H9 (cell line): ENCODE results near the gene EGFR. TPM values are rescaled to one million over a fixed set of nuclear protein-coding genes. Genes with fewer than 3 reads are reported as not detected.

Source experiments
- DNase-seq: peaks from one replicate; pipeline ENCODE4 v3.0.0-alpha.2; 2017
- H2AFZ ChIP-seq: one replicate; pipeline ENCODE4 v1.6.1; 2013; ENCODE audit warnings: mild to moderate bottlenecking, low read length, control low read depth, moderate library complexity
- H2AK5ac ChIP-seq: 2 replicates; pipeline ENCODE4 v1.6.1; 2013; ENCODE audit warnings: low read length, control low read depth, mixed read lengths; ENCODE audit not compliant: insufficient read length
- H2BK120ac ChIP-seq: one replicate; pipeline ENCODE4 v1.6.1; 2013; ENCODE audit warnings: low read depth, mild to moderate bottlenecking, low read length, control low read depth, inconsistent platforms; ENCODE audit not compliant: poor library complexity, severe bottlenecking
- H2BK12ac ChIP-seq: 2 replicates; pipeline ENCODE4 v1.6.1; 2013; ENCODE audit warnings: low read length, control low read depth, mixed read lengths, low read depth; ENCODE audit not compliant: insufficient read length
- H2BK15ac ChIP-seq: 2 replicates; pipeline ENCODE4 v1.6.1; 2013; ENCODE audit warnings: low read depth, low read length, control low read depth
- H2BK20ac ChIP-seq: one replicate; pipeline ENCODE4 v1.6.1; 2013; ENCODE audit warnings: low read depth, mild to moderate bottlenecking, low read length, control low read depth, inconsistent platforms; ENCODE audit not compliant: poor library complexity, severe bottlenecking
- H2BK5ac ChIP-seq: 2 replicates; pipeline ENCODE4 v1.6.1; 2013; ENCODE audit warnings: low read length, control low read depth, mixed read lengths; ENCODE audit not compliant: insufficient read length
- H3K14ac ChIP-seq: 2 replicates; pipeline ENCODE4 v1.6.1; 2013; ENCODE audit warnings: low read length, control low read depth; ENCODE audit not compliant: insufficient read depth
- H3K18ac ChIP-seq: 2 replicates; pipeline ENCODE4 v1.6.1; 2013; ENCODE audit warnings: low read depth, mild to moderate bottlenecking, mixed read lengths, low read length, control low read depth; ENCODE audit not compliant: insufficient read length
- H3K23ac ChIP-seq: 2 replicates; pipeline ENCODE4 v1.6.1; 2013; ENCODE audit warnings: low read length, control low read depth, mixed read lengths, low read depth; ENCODE audit not compliant: insufficient read length
- H3K23me2 ChIP-seq: 2 replicates; pipeline ENCODE4 v1.6.1; 2013; ENCODE audit warnings: low read depth, mild to moderate bottlenecking, mixed read lengths, low read length, control low read depth; ENCODE audit not compliant: insufficient read length, poor library complexity, severe bottlenecking
- H3K27ac ChIP-seq: 2 replicates; pipeline ENCODE4 v1.5.1; 2013; ENCODE audit warnings: low read length, control low read depth, mixed read lengths, low read depth; ENCODE audit not compliant: insufficient read length
- H3K27me3 ChIP-seq: 2 replicates; pipeline ENCODE4 v1.6.1; 2013; ENCODE audit warnings: low read length, control low read depth, inconsistent platforms; ENCODE audit not compliant: insufficient read depth
- H3K4ac ChIP-seq: 2 replicates; pipeline ENCODE4 v1.6.1; 2013; ENCODE audit warnings: low read depth, mild to moderate bottlenecking, control low read depth, inconsistent platforms, low read length, moderate library complexity
- H3K4me1 ChIP-seq: 2 replicates; pipeline ENCODE4 v1.6.1; 2013; ENCODE audit warnings: low read length, control low read depth, inconsistent platforms; ENCODE audit not compliant: insufficient read depth
- H3K4me2 ChIP-seq: 2 replicates; pipeline ENCODE4 v1.6.1; 2013; ENCODE audit warnings: low read length, control low read depth, mixed read lengths; ENCODE audit not compliant: insufficient read length, insufficient read depth
- H3K56ac ChIP-seq: 2 replicates; pipeline ENCODE4 v1.6.1; 2013; ENCODE audit warnings: low read depth, mild to moderate bottlenecking, mixed read lengths, low read length, control low read depth; ENCODE audit not compliant: insufficient read length
- H3K79me1 ChIP-seq: 2 replicates; pipeline ENCODE4 v1.6.1; 2013; ENCODE audit warnings: low read depth, mild to moderate bottlenecking, moderate library complexity, low read length, control low read depth, inconsistent platforms; ENCODE audit not compliant: insufficient read depth, poor library complexity, severe bottlenecking
- H3K79me2 ChIP-seq: 2 replicates; pipeline ENCODE4 v1.6.1; 2013; ENCODE audit warnings: low read length, control low read depth, inconsistent platforms; ENCODE audit not compliant: insufficient read depth
- H3K9ac ChIP-seq: 2 replicates; pipeline ENCODE4 v1.6.1; 2013; ENCODE audit warnings: low read length, control low read depth, mixed read lengths; ENCODE audit not compliant: insufficient read length; ENCODE audit errors: extremely low read depth
- H3K9me3 ChIP-seq: one replicate; pipeline ENCODE4 v1.6.1; 2013; ENCODE audit warnings: low read depth, low read length, inconsistent platforms; ENCODE audit not compliant: control insufficient read depth
- H3T11ph ChIP-seq: one replicate; pipeline ENCODE4 v1.6.1; 2013; ENCODE audit warnings: mild to moderate bottlenecking, low read length, control low read depth, inconsistent platforms
- H4K20me1 ChIP-seq: one replicate; pipeline ENCODE4 v1.6.1; 2013; ENCODE audit not compliant: control insufficient read depth, insufficient read length, insufficient read depth
- H4K5ac ChIP-seq: 2 replicates; pipeline ENCODE4 v1.6.1; 2013; ENCODE audit warnings: low read depth, mild to moderate bottlenecking, mixed read lengths, low read length, control low read depth; ENCODE audit not compliant: insufficient read length
- H4K8ac ChIP-seq: replicated peaks from 2 replicates; pipeline ENCODE4 v1.6.1; 2013; ENCODE audit warnings: low read length, control low read depth, mixed read lengths, low read depth; ENCODE audit not compliant: insufficient read length
- H4K91ac ChIP-seq: 2 replicates; pipeline ENCODE4 v1.6.1; 2013; ENCODE audit warnings: low read depth, mild to moderate bottlenecking, moderate library complexity, mixed read lengths, low read length, control low read depth; ENCODE audit not compliant: insufficient read length
- H3K27ac Mint-ChIP-seq, 3 experiments: 2 replicates in 2 of 3; 3 replicates in 1 of 3; pipeline ENCODE4 v1.8.0; 2020 to 2021; ENCODE audit warnings: mixed read lengths in 3 of 3, mild to moderate bottlenecking in 1 of 3, moderate library complexity in 1 of 3
- H3K27me3 Mint-ChIP-seq: 2 replicates; pipeline ENCODE4 v1.8.0; 2021; ENCODE audit warnings: low read depth, mild to moderate bottlenecking, moderate library complexity, mixed read lengths
- H3K36me3 Mint-ChIP-seq, 3 experiments: 2 replicates in 2 of 3; 3 replicates in 1 of 3; pipeline ENCODE4 v1.8.0; 2020 to 2021; ENCODE audit warnings: low read depth in 3 of 3, mixed read lengths in 3 of 3; ENCODE audit not compliant: insufficient read depth in 1 of 3
- H3K4me1 Mint-ChIP-seq, 2 experiments: 2 replicates each; pipeline ENCODE4 v1.8.0; 2020; ENCODE audit warnings: mixed read lengths in 2 of 2
- H3K4me3 Mint-ChIP-seq, 2 experiments: 2 replicates in 1 of 2; 3 replicates in 1 of 2; pipeline ENCODE4 v1.8.0; 2020 to 2021; ENCODE audit warnings: mild to moderate bottlenecking in 2 of 2, mixed read lengths in 2 of 2, moderate library complexity in 1 of 2
- H3K9me3 Mint-ChIP-seq, 2 experiments: 2 replicates in 1 of 2; 3 replicates in 1 of 2; pipeline ENCODE4 v1.8.0; 2020; ENCODE audit warnings: mild to moderate bottlenecking in 2 of 2, mixed read lengths in 2 of 2, moderate library complexity in 1 of 2
- CTCF ChIP-seq: fragments of 200-600 bp; sonication (generic); conservative IDR thresholded peaks from 3 replicates; pipeline ENCODE4 v1.8.0; 2021; ENCODE audit warnings: antibody characterized with exemption, mild to moderate bottlenecking
- WGBS: extraction: QIAGEN DNeasy Blood & Tissue Kit; methylation state at CpG from one replicate; pipeline ENCODE4 v1.1.7; 2013; ENCODE audit warnings: missing lambda C conversion rate, low lambda C conversion rate, mixed read lengths; ENCODE audit not compliant: insufficient read length; ENCODE audit errors: extremely low coverage; 5-methylcytosine and 5-hydroxymethylcytosine counted together
- total RNA-seq: library from RNA; stranded (reverse); gene quantifications from 2 replicates; pipeline ENCODE4 v1.2.1, GENCODE V29; 2021

Gene EGFR
- total RNA-seq, 1 experiment from 2014 or later, result 3.3 TPM

- Histone ChIP-seq H3K23ac (no peak overlapping the region), H4K5ac (no peak overlapping the region), H4K20me1 (no peaks in the 10 kb centered on the region), H3K14ac (no peak overlapping the region), H3K4me1 (no peaks in the 10 kb centered on the region), H3K9me3 (no peaks in the 10 kb centered on the region), H3K4ac (no peak overlapping the region), H2BK5ac (no peak overlapping the region), H2BK15ac (no peak overlapping the region), H3K27me3 (peaks cover 20% of the 10 kb centered on the region), H3K56ac (no peak overlapping the region), H2BK12ac (no peak overlapping the region), H2AK5ac (no peak overlapping the region), H3K23me2 (no peaks in the 10 kb centered on the region), H3K9ac (no peak overlapping the region), H3K79me1 (no peaks in the 10 kb centered on the region), H3K4me2 (no peak overlapping the region), H3K18ac (no peak overlapping the region), H4K8ac (no peak overlapping the region), H2AFZ (no peak overlapping the region), H2BK120ac (no peak overlapping the region), H3T11ph (no peak overlapping the region), H4K91ac (no peak overlapping the region), H3K79me2 (no peaks in the 10 kb centered on the region), H2BK20ac (no peak overlapping the region), H3K27ac (no peak overlapping the region)
- DNase-seq, result no peak
- H3K27ac Mint-ChIP-seq, result no peak overlapping the region
- H3K4me1 Mint-ChIP-seq, result no peaks in the 10 kb centered on the region
- no peaks in the 10 kb centered on the region for H3K9me3 Mint-ChIP-seq
- WGBS, result no CpG with 5 or more reads among the region's 1 CpG
- no peak for TF ChIP-seq CTCF
- H3K4me3 Mint-ChIP-seq, result no peak overlapping the region
- no peaks in the 10 kb centered on the region for H3K36me3 Mint-ChIP-seq
- peaks cover 50% of the 10 kb centered on the region for H3K27me3 Mint-ChIP-seq
Observed at GRCh38 chr7:55013851-55014250, 5.0 kb upstream of the EGFR start.
